Heart left ventricle (tissue), 16 donors: ENCODE measurements around the gene CRADD. TPM values are rescaled to one million over a fixed set of nuclear protein-coding genes. Genes with fewer than 3 reads are reported as not detected.

ENCODE experiments used
- ATAC-seq, 4 donors: fragments of 200-7000 bp; cut with Tn5 transposase; one replicate each; pipeline ENCODE4 v1.9.1; 2020 to 2022; ENCODE audit warnings: moderate library complexity in 4 of 4, mild to moderate bottlenecking in 3 of 4, moderate number of reproducible peaks in 1 of 4
- DNase-seq, 5 donors: peaks; one replicate each; pipeline ENCODE4 v3.0.0-alpha.2; 2020
- H3K27ac ChIP-seq, 12 donors: fragments of 200-600 bp; sonication (generic) in 4 of 12; one replicate each; pipeline versions ENCODE4 v1.5.0 to v1.8.0; 2016 to 2022; ENCODE audit warnings: mild to moderate bottlenecking in 2 of 12
- H3K27me3 ChIP-seq, 9 donors: fragments of 200-600 bp; sonication (generic) in 2 of 9; one replicate each; pipeline versions ENCODE4 v1.5.1 to v1.8.0; 2016 to 2022; ENCODE audit warnings: mild to moderate bottlenecking in 3 of 9
- H3K36me3 ChIP-seq, 9 donors: fragments of 200-600 bp; sonication (generic) in 2 of 9; one replicate each; pipeline versions ENCODE4 v1.5.0 to v1.8.0; 2018 to 2022; ENCODE audit warnings: mild to moderate bottlenecking in 2 of 9
- H3K4me1 ChIP-seq, 12 donors: fragments of 200-600 bp; sonication (generic) in 4 of 12; one replicate each; pipeline versions ENCODE4 v1.5.0 to v1.8.0; 2016 to 2022; ENCODE audit warnings: mild to moderate bottlenecking in 3 of 12
- H3K4me3 ChIP-seq, 12 donors: fragments of 200-600 bp; sonication (generic) in 4 of 12; one replicate each; pipeline versions ENCODE4 v1.5.0 to v1.8.0; 2017 to 2022; ENCODE audit warnings: mild to moderate bottlenecking in 9 of 12, moderate library complexity in 4 of 12
- H3K9me3 ChIP-seq, 12 donors: fragments of 200-600 bp; sonication (generic) in 4 of 12; one replicate each; pipeline versions ENCODE4 v1.5.0 to v1.8.0; 2016 to 2022; ENCODE audit warnings: mild to moderate bottlenecking in 1 of 12
- POLR2A ChIP-seq, 2 donors: fragments of 450-650 bp; IDR thresholded peaks; one replicate each; pipeline ENCODE4 v1.6.1; 2017; ENCODE audit warnings: antibody characterized with exemption in 2 of 2, mild to moderate bottlenecking in 2 of 2, moderate library complexity in 2 of 2
- WGBS, 4 donors: extraction: QIAGEN DNeasy Blood & Tissue Kit in 2 of 4; methylation state at CpG; one replicate each; pipeline versions ENCODE4 v1.1.5 to v1.1.7; 2013 to 2018; 5-methylcytosine and 5-hydroxymethylcytosine counted together
- intact Hi-C, 10 donors: fragments of 100-400 bp; cut with DNase I; formaldehyde crosslinking; loops; one replicate each; pipeline versions ENCODE4 v1.11.1 to v1.14.2; 2022
- polyA plus RNA-seq, 2 donors: library from polyadenylated mRNA; stranded (reverse); fragments of 200-250 nt; gene quantifications; one replicate each; pipeline ENCODE4 v1.2.3, GENCODE V29; 2013
- total RNA-seq, 9 donors: library from RNA; depleted of rRNA in 2 of 9; stranded (reverse); fragments of >200 nt in 2 of 9; fragmentation: NEBNext Ultra II Directional in 3 of 9; extraction: Animal tissue kit (Norgen Biotek cat#: 25700) in 3 of 9; gene quantifications; one replicate each; pipeline versions ENCODE4 v1.1.0 to v1.2.4, GENCODE V29; 2016 to 2023
- TF ChIP-seq, protein P1 (sequence below), 12 donors: fragments of 200-600 bp; sonication (generic) in 4 of 12; IDR thresholded peaks; one replicate each; pipeline versions ENCODE4 v1.5.0 to v1.8.0; 2018 to 2022; ENCODE audit warnings: antibody characterized with exemption in 12 of 12, mild to moderate bottlenecking in 5 of 12
- donor health status: ischemic (EF 13 %, LVEDD 7.1; RV severe dilation, severe dysfunction).
- donor health status: healthy with polysubstance abuse.
- donor health status: DM: no; HTN: yes; CAD: no.
- donor health status: DM: no; HTN: no; CAD: no.
- donor health status: ischemic (EF 25% LVEDD 6.9; RV normal size, moderate dysfunction).
- donor health status: ischemic (EF 25% LVEDD 5.7; RV mildly dilated, moderate dysfunction).
- donor health status: healthy.
- donor health status: DM: yes; HTN: yes; CAD: no.
- donor health status: ischemic (EF 35%, LVEDD 5.7; RV mildly dilated, moderate dysfunction).
- donor health status: nonischemic (EF 11% LVEDD 7.7; RV severe dilation, severe dysfunction).
- donor health status: DM: yes; HTN: yes; CAD: no.
- donor health status: PGD.
- donor health status: ischemic (EF 29% LVEDD 5.4; RV normal size, mild dysfunction).
- donor health status: nonischemic (EF 23%, LVEDD 6.1; RV moderate dilation, normal function).

CRADD gene
- total and polyA plus RNA-seq, 11 donors = 11.0 to 100 (median 44.5) TPM

DNA sequence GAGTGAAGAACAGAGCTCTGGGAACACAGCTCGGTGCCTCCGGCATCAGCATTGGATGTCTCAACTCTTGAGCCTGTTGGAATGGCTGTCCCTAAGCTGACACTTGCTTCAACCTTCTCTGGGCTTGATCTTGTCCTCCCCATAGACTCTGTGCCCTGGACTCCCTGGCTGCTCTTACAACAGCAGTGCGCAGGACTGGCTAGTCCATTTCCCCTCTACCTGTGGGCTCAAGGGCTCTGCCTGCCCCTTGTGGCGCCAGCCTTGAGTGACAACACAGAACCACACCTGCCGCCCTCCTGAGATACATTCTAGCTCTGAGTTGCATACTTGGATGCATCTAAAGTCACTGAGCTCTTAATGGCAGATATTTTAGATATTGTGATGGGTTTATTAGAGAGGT is 6.2 kb downstream of the CRADD start:
- H3K27ac ChIP-seq = peak overlapping the region; percentile 64 to 100 (median 84)
- TF ChIP-seq POLR2A (IDR thresholded peaks at IDR 0.05) = no peak
- TF ChIP-seq, protein P1, sequence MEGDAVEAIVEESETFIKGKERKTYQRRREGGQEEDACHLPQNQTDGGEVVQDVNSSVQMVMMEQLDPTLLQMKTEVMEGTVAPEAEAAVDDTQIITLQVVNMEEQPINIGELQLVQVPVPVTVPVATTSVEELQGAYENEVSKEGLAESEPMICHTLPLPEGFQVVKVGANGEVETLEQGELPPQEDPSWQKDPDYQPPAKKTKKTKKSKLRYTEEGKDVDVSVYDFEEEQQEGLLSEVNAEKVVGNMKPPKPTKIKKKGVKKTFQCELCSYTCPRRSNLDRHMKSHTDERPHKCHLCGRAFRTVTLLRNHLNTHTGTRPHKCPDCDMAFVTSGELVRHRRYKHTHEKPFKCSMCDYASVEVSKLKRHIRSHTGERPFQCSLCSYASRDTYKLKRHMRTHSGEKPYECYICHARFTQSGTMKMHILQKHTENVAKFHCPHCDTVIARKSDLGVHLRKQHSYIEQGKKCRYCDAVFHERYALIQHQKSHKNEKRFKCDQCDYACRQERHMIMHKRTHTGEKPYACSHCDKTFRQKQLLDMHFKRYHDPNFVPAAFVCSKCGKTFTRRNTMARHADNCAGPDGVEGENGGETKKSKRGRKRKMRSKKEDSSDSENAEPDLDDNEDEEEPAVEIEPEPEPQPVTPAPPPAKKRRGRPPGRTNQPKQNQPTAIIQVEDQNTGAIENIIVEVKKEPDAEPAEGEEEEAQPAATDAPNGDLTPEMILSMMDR (IDR thresholded peaks at IDR 0.05) = no peak
- DNase-seq = no peak
- no peaks in the 10 kb centered on the region for H3K36me3 ChIP-seq
- intact Hi-C loops = loop anchor here in 5 of 10 donors (1.0 to 10.0 kb wide), 5 partner anchors 54 to 291 kb away; no protein-coding TSS in a partner anchor
- H3K4me3 ChIP-seq = peak overlapping the region in 1 of 12 donors; percentile 8
- peak in 3 of 4 donors; percentile 6 to 17 (median 15) for ATAC-seq
- H3K9me3 ChIP-seq = no peaks in the 10 kb centered on the region
- no peaks in the 10 kb centered on the region for H3K27me3 ChIP-seq
- peaks cover 0 to 79% (median 33%) of the 10 kb centered on the region in 12 donors for H3K4me1 ChIP-seq
- 94 to 96% (median 95%) methylated on average over 5 of the region's 5 CpGs for WGBS, 4 donors

DNA sequence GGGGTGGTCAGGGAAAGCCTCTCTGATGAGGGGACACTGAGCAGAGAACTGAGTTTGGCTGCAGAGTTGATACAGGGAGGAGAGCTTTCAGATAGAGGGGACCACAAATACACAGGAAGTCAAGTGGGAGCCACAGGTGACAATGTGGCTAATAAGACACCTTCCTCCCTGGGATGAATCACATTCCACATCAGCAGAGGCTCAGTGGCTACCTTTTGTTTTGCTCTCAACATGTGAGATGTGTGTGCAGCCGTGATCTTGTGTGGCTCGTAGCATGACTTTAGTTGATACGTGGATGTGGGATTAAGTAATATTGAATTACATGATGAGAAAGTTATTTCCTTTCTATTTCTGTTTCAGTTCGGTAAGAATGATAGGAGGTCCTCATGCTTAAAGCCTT is 7.5 kb downstream of the CRADD start:
- ATAC-seq (no peak), DNase-seq (no peak)
- Histone ChIP-seq H3K36me3 (no peaks in the 10 kb centered on the region), H3K4me3 (peak overlapping the region in 2 of 12 donors; percentile 2 to 36), H3K4me1 (peaks cover 0 to 79% (median 29%) of the 10 kb centered on the region in 12 donors), H3K27me3 (no peaks in the 10 kb centered on the region), H3K9me3 (no peaks in the 10 kb centered on the region), H3K27ac (peak overlapping the region in 7 of 12 donors; percentile 39 to 100 (median 97))
- TF ChIP-seq, protein P1 (IDR thresholded peaks at IDR 0.05) = no peak
- no peak for TF ChIP-seq POLR2A (IDR thresholded peaks at IDR 0.05)
- intact Hi-C loops = loop anchor here in 4 of 10 donors (5.0 to 10.0 kb wide), 4 partner anchors 53 to 290 kb away; no protein-coding TSS in a partner anchor
- WGBS, 4 donors = 21 to 35% (median 26%) methylated on average over 4 of the region's 4 CpGs

DNA sequence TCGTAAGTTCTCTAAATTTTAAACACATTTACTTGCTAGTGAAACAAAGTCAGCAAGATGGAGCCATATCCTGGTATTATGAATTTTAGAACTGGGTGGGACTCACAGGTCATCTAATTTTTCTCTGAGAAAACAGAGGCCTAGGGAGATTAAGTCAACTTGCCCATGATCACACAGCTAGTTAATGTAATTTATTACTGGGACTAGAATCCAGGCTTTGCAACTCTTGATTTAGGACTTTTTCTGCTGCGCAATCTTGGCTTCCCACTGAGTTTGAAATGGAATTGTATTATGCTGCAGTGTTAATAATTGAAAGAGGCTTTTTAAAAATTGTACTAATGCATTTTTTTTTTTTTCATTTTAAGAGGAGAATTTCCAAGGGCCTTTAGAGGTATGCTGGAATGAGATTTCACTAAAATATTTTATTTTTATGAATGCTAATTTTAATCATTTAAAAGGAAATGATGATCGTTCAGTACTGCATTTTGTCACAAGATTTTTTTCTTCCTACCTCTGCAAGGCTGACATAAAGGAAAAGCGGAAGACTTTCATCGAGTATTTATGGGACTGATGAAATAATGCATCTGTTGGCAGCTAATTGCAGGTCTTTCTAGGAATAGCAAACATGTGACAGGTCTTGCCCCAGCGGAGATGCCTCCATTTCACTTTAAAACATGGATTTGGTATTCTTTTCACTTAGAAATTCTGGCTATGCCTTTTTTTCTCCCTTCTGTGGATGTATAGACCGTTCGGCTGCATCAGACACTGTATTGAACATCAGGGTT is 9.6 kb downstream of the CRADD start:
- no peaks in the 10 kb centered on the region for H3K36me3 ChIP-seq
- TF ChIP-seq, protein P1 (IDR thresholded peaks at IDR 0.05) = no peak
- TF ChIP-seq POLR2A (IDR thresholded peaks at IDR 0.05) = no peak
- intact Hi-C loops = loop anchor here in 2 of 10 donors (10.0 kb wide), 2 partner anchors 208 to 288 kb away; no protein-coding TSS in a partner anchor
- ATAC-seq = no peak
- H3K27me3 ChIP-seq = no peaks in the 10 kb centered on the region
- H3K9me3 ChIP-seq = no peaks in the 10 kb centered on the region
- peak overlapping the region in 2 of 12 donors; percentile 21 to 47 for H3K27ac ChIP-seq
- WGBS, 4 donors = 64 to 71% (median 67%) methylated on average over 8 of the region's 8 CpGs
- H3K4me1 ChIP-seq = peaks cover 0 to 71% (median 29%) of the 10 kb centered on the region in 12 donors
- no peak overlapping the region for H3K4me3 ChIP-seq
- DNase-seq = no peak
